Astrocyte (in vitro differentiated cells and primary cell): ENCODE results near the gene IRAG1. TPM values are rescaled to one million over a fixed set of nuclear protein-coding genes. Genes with fewer than 3 reads are reported as not detected.

Source experiments
- DNase-seq: peaks from one replicate; pipeline ENCODE4 v3.0.0-alpha.2; 2010; ENCODE audit warnings: low read depth
- FAIRE-seq: peaks from 2 replicates; lab custom pipeline; 2011; peaks lifted over from hg19 to GRCh38; lab: Jason Lieb, UNC
- H2AFZ ChIP-seq: 2 replicates; pipeline ENCODE4 v1.6.0; 2012; ENCODE audit warnings: low read depth, low read length, inconsistent platforms
- H3K27ac ChIP-seq: 2 replicates; pipeline ENCODE4 v1.5.1; 2011; ENCODE audit warnings: low read depth, low read length, inconsistent platforms
- H3K27me3 ChIP-seq: 2 replicates; pipeline ENCODE4 v1.6.0; 2011; ENCODE audit warnings: low read length, inconsistent platforms; ENCODE audit not compliant: insufficient read depth
- H3K36me3 ChIP-seq: 2 replicates; pipeline ENCODE4 v1.5.1; 2011; ENCODE audit warnings: low read length, inconsistent platforms; ENCODE audit not compliant: insufficient read depth
- H3K4me1 ChIP-seq: 2 replicates; pipeline ENCODE4 v1.5.1; 2011; ENCODE audit warnings: low read length, inconsistent platforms; ENCODE audit not compliant: insufficient read depth
- H3K4me2 ChIP-seq: 2 replicates; pipeline ENCODE4 v1.6.0; 2012; ENCODE audit warnings: low read length, inconsistent platforms
- H3K4me3 ChIP-seq: 2 replicates; pipeline ENCODE4 v1.5.1; 2011; ENCODE audit warnings: low read depth, mild to moderate bottlenecking, low read length, inconsistent platforms; ENCODE audit not compliant: insufficient read depth
- H3K79me2 ChIP-seq: 2 replicates; pipeline ENCODE4 v1.6.0; 2012; ENCODE audit warnings: mild to moderate bottlenecking, low read length, inconsistent platforms; ENCODE audit not compliant: insufficient read depth
- H3K9ac ChIP-seq: 2 replicates; pipeline ENCODE4 v1.6.0; 2012; ENCODE audit warnings: mild to moderate bottlenecking, low read length, inconsistent platforms
- H3K9me3 ChIP-seq: 2 replicates; pipeline ENCODE4 v1.5.1; 2012; ENCODE audit warnings: low read depth, mild to moderate bottlenecking, low read length, inconsistent platforms; ENCODE audit not compliant: insufficient read depth
- H4K20me1 ChIP-seq: 2 replicates; pipeline ENCODE4 v1.6.0; 2012; ENCODE audit warnings: low read length, inconsistent platforms; ENCODE audit not compliant: insufficient read depth
- H3K27ac Mint-ChIP-seq: one replicate; pipeline ENCODE4 v1.8.0; 2021; ENCODE audit warnings: mild to moderate bottlenecking, mixed read lengths; ENCODE audit not compliant: unreplicated experiment
- H3K27me3 Mint-ChIP-seq: one replicate; pipeline ENCODE4 v1.8.0; 2021; ENCODE audit warnings: low read depth, mixed read lengths; ENCODE audit not compliant: unreplicated experiment
- H3K36me3 Mint-ChIP-seq: one replicate; pipeline ENCODE4 v1.8.0; 2021; ENCODE audit warnings: low read depth, mixed read lengths; ENCODE audit not compliant: unreplicated experiment
- H3K4me1 Mint-ChIP-seq: one replicate; pipeline ENCODE4 v1.8.0; 2021; ENCODE audit warnings: low read depth, mixed read lengths; ENCODE audit not compliant: unreplicated experiment
- H3K4me3 Mint-ChIP-seq: one replicate; pipeline ENCODE4 v1.8.0; 2021; ENCODE audit warnings: mild to moderate bottlenecking, moderate library complexity, mixed read lengths; ENCODE audit not compliant: unreplicated experiment
- H3K9me3 Mint-ChIP-seq: one replicate; pipeline ENCODE4 v1.8.0; 2021; ENCODE audit warnings: mild to moderate bottlenecking, mixed read lengths; ENCODE audit not compliant: unreplicated experiment
- CTCF ChIP-seq: IDR thresholded peaks from 2 replicates; pipeline ENCODE4 v1.5.1; 2011; ENCODE audit warnings: low read depth, mild to moderate bottlenecking, inconsistent platforms, low read length, moderate library complexity; ENCODE audit not compliant: insufficient read depth
- EZH2 ChIP-seq: IDR thresholded peaks from 2 replicates; pipeline ENCODE4 v1.6.1; 2012; ENCODE audit warnings: mild to moderate bottlenecking, low read length, inconsistent platforms; ENCODE audit not compliant: insufficient read depth
- total RNA-seq: library from RNA; stranded (reverse); gene quantifications from 2 replicates; pipeline ENCODE4 v1.2.1, GENCODE V29; 2021

The IRAG1 gene
- total RNA-seq, 1 donor from 2014 or later, result 3.7 TPM

GRCh38 chr11:10645212-10645795 is 48.3 kb downstream of the IRAG1 start:
- Histone ChIP-seq H4K20me1 (no peaks in the 10 kb centered on the region), H3K4me2 (no peak overlapping the region), H3K27me3 (no peaks in the 10 kb centered on the region), H3K9me3 (no peaks in the 10 kb centered on the region), H2AFZ (no peak overlapping the region), H3K4me3 (no peak overlapping the region), H3K9ac (no peak overlapping the region), H3K79me2 (no peaks in the 10 kb centered on the region), H3K36me3 (no peaks in the 10 kb centered on the region), H3K27ac (no peak overlapping the region), H3K4me1 (peaks cover 4% of the 10 kb centered on the region)
- peaks cover 2% of the 10 kb centered on the region for H3K27me3 Mint-ChIP-seq
- H3K36me3 Mint-ChIP-seq, result peaks cover 2% of the 10 kb centered on the region
- H3K4me3 Mint-ChIP-seq, result no peak overlapping the region
- H3K4me1 Mint-ChIP-seq, result peaks cover 11% of the 10 kb centered on the region
- DNase-seq, result no peak
- peaks cover 1% of the 10 kb centered on the region for H3K9me3 Mint-ChIP-seq
- H3K27ac Mint-ChIP-seq, result no peak overlapping the region
- TF ChIP-seq EZH2 (no peak), CTCF (no peak)
- no peak for FAIRE-seq

Other genes with a start within 250 kb of the IRAG1 start
- 4.3 and 5.6 TPM in 2 replicates for gene AMPD3, start 238.5 kb downstream of the IRAG1 start, total RNA-seq
- 25.4 and 31.2 TPM in 2 replicates for gene RNF141, start 152.6 kb downstream of the IRAG1 start, total RNA-seq
- gene LYVE1, start 125.1 kb downstream of the IRAG1 start, total RNA-seq, result 0.14 and 0.27 TPM in 2 replicates
- 29.3 and 36.0 TPM in 2 replicates for gene CTR9, start 57.5 kb upstream of the IRAG1 start, total RNA-seq
- gene EIF4G2, start 115.2 kb upstream of the IRAG1 start, total RNA-seq, result 1,309 and 1,364 TPM in 2 replicates
- gene ZBED5, start 164.3 kb upstream of the IRAG1 start, total RNA-seq, result 32.9 and 35.1 TPM in 2 replicates